ENCODE data around the gene STXBP6. TPM values are rescaled to one million over a fixed set of nuclear protein-coding genes. Genes with fewer than 3 reads are reported as not detected.
A peak's percentile ranks its signal among the peaks of the same experiment; 100 is the strongest.

Gene STXBP6
- total RNA-seq (2022): 32.2 and 35.7 TPM in 2 replicates
- percentile 81 among the genes with signal in this experiment for Bru-seq, nascent RNA
- percentile 75 among the genes with signal in this experiment for BruChase-seq, experiment 1, labeled RNA remaining after a 2-hour chase
- percentile 69 among the genes with signal in this experiment for BruChase-seq, experiment 2, labeled RNA remaining after a 6-hour chase
- long read RNA-seq, full-length matches to known transcripts: 28 of 75 reads
- long read RNA-seq, partial matches to known transcripts: 12 of 75 reads
- long read RNA-seq, other reads (novel, unspliced or antisense): 35 of 75 reads

DNA sequence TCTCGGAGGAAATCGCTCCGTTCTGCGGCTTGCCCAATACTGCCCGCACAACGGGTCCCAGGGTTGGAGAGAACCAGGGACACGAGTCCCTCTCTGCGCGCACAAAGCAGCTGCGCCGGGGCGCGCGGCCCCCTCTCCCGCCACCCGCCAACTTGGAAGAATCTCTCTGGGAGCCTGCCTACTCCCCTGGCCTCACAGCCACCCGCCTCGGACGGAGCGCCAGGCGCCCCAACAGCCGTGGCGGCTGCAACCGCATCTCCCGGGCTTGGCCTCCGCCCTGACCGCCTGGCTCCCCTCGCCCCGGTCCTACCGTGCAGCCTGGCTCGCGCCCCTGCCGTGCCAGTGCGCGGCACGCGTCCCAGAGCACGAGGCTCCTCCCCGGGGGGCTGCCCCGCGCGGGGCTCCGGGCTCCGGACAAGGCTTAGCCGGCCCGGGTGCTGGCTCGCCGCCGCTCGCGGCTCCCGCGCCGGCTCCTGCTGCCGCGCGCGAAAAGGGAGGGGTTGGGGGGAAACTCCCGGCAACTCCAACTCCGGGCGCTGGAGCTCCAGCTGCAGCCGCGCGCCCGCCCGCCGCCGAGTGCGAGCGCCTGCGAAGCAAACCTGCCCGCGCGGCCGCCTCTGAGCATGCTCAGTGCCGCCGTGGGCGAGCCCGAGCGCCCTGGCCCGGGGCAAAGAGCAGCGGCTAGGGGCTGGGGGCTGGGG, at the start of gene STXBP6:
TSS of gene STXBP6 (minus strand) at position 580 of the 701 bp plus-strand sequence. CDS start 75,329 bp downstream, outside the sequence.
- no peaks in the 10 kb centered on the region for H3K36me3 ChIP-seq (ENCODE audit: control insufficient read depth, insufficient read depth, low read length)
- ChIA-PET POLR2A (interaction anchor here (0.6 to 1.2 kb wide), 2 partner anchors 71 to 82 kb away, joined by 3 read pairs; no protein-coding TSS in a partner anchor), CTCF (interaction anchor here (0.7 to 1.6 kb wide), 3 partner anchors 83 to 244 kb away, joined by 3 to 6 read pairs (median 4); no protein-coding TSS in a partner anchor)
- no peaks in the 10 kb centered on the region for H3K27me3 Mint-ChIP-seq (ENCODE audit: insufficient read depth, unreplicated experiment)
- H3K4me1 Mint-ChIP-seq (ENCODE audit: low read depth, unreplicated experiment): peaks cover 11% of the 10 kb centered on the region
- no peaks in the 10 kb centered on the region for H3K9me3 ChIP-seq
- DNase-seq: peak; percentile 74 to 85
- intact Hi-C loops (cut with micrococcal nuclease; ENCODE audit: unreplicated experiment): loop anchor here (1.0 to 5.0 kb wide), 2 partner anchors 42 to 103 kb away; no protein-coding TSS in a partner anchor
- no peaks in the 10 kb centered on the region for H3K36me3 Mint-ChIP-seq (ENCODE audit: insufficient read depth, unreplicated experiment)
- BruUV-seq (replicated peaks): no TSS peak
- TF ChIP-seq CTCF (IDR thresholded peaks at IDR 0.05; ENCODE audit: insufficient read depth in 1 of 2, low read depth in 1 of 2, low read length in 1 of 2, severe bottlenecking in 1 of 2, unreplicated experiment in 1 of 2): no peak
- H3K27ac Mint-ChIP-seq (ENCODE audit: unreplicated experiment): peak within 1 kb of the TSS; percentile 76
- H3K4me1 ChIP-seq: peaks cover 10% of the 10 kb centered on the region; the same call in 1 of the 2 replicates
- H3K9me3 Mint-ChIP-seq (ENCODE audit: unreplicated experiment): no peaks in the 10 kb centered on the region
- no peaks in the 10 kb centered on the region for H3K27me3 ChIP-seq (replicated peaks; ENCODE audit: control insufficient read depth, insufficient read depth, low read length)
- peak within 1 kb of the TSS; percentile 84 for H3K4me3 Mint-ChIP-seq (ENCODE audit: unreplicated experiment)
- H3K4me3 ChIP-seq (ENCODE audit: low read depth, low read length): peak within 1 kb of the TSS; percentile 87

GRCh38 chr14:25097120-25097519, 47.2 kb upstream of the STXBP6 start:
- no peak overlapping the region for H3K27ac Mint-ChIP-seq (ENCODE audit: unreplicated experiment)
- ChIA-PET CTCF (no interaction called here), POLR2A (no interaction called here)
- H3K4me1 Mint-ChIP-seq (ENCODE audit: low read depth, unreplicated experiment): peaks cover 21% of the 10 kb centered on the region
- Histone ChIP-seq H3K9me3 (no peaks in the 10 kb centered on the region), H3K4me1 (peaks cover 24% of the 10 kb centered on the region), H3K36me3 (ENCODE audit: control insufficient read depth, insufficient read depth, low read length) (no peaks in the 10 kb centered on the region), H3K4me3 (ENCODE audit: low read depth, low read length) (no peak overlapping the region), H3K27me3 (replicated peaks; ENCODE audit: control insufficient read depth, insufficient read depth, low read length) (no peaks in the 10 kb centered on the region)
- H3K36me3 Mint-ChIP-seq (ENCODE audit: insufficient read depth, unreplicated experiment): no peaks in the 10 kb centered on the region
- BruUV-seq (replicated peaks): no TSS peak
- intact Hi-C loops (cut with micrococcal nuclease; ENCODE audit: unreplicated experiment): no loop called here
- no peak for DNase-seq
- TF ChIP-seq CTCF (IDR thresholded peaks at IDR 0.05; ENCODE audit: insufficient read depth in 1 of 2, low read depth in 1 of 2, low read length in 1 of 2, severe bottlenecking in 1 of 2, unreplicated experiment in 1 of 2): no peak
- no peaks in the 10 kb centered on the region for H3K9me3 Mint-ChIP-seq (ENCODE audit: unreplicated experiment)
- no peaks in the 10 kb centered on the region for H3K27me3 Mint-ChIP-seq (ENCODE audit: insufficient read depth, unreplicated experiment)
- H3K4me3 Mint-ChIP-seq (ENCODE audit: unreplicated experiment): no peak overlapping the region

DNA sequence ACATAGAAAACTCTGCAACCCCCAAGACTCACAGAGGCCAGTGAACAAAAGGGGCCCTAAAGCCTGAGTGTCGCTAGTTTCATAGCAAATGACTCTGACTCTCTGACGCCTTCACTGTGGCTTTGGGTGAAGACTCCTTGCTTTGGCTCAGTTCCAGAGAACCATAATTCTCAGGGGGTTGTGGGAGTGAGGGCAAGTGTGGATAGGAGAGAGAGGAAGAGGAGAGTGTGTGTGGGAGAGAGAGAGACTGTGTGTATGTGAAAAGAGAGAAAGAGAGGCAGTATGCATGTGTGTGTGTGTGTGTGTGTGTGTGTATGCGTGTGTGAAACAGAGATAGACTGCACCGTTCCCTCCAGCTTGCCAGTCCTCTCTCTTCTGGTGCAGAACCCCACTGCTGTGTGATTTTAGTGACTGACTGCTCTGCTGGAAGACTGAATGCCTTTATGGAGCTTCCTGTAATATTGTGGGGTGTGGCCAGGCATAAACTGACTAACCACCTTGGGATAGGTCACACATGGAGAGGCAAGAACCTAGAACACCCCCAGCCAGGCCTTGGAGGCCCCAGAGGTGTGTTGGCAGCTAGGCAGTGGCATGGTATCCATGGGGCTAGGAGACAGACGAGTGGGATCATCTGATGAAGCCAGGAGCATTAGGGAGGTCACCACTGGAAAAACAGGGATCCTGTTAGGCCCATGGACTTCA, 45.9 kb upstream of the STXBP6 start:
- no peaks in the 10 kb centered on the region for H3K9me3 Mint-ChIP-seq (ENCODE audit: unreplicated experiment)
- Histone ChIP-seq H3K9me3 (no peaks in the 10 kb centered on the region), H3K4me3 (ENCODE audit: low read depth, low read length) (no peak overlapping the region), H3K27me3 (replicated peaks; ENCODE audit: control insufficient read depth, insufficient read depth, low read length) (no peaks in the 10 kb centered on the region), H3K4me1 (peaks cover 34% of the 10 kb centered on the region), H3K36me3 (ENCODE audit: control insufficient read depth, insufficient read depth, low read length) (no peaks in the 10 kb centered on the region)
- DNase-seq: no peak
- H3K4me1 Mint-ChIP-seq (ENCODE audit: low read depth, unreplicated experiment): peaks cover 33% of the 10 kb centered on the region
- intact Hi-C loops (cut with micrococcal nuclease; ENCODE audit: unreplicated experiment): no loop called here
- H3K27ac Mint-ChIP-seq (ENCODE audit: unreplicated experiment): no peak overlapping the region
- BruUV-seq (replicated peaks): no TSS peak
- ChIA-PET POLR2A (no interaction called here), CTCF (no interaction called here)
- H3K36me3 Mint-ChIP-seq (ENCODE audit: insufficient read depth, unreplicated experiment): peaks cover 3% of the 10 kb centered on the region
- no peak for TF ChIP-seq CTCF (IDR thresholded peaks at IDR 0.05; ENCODE audit: insufficient read depth in 1 of 2, low read depth in 1 of 2, low read length in 1 of 2, severe bottlenecking in 1 of 2, unreplicated experiment in 1 of 2)
- no peaks in the 10 kb centered on the region for H3K27me3 Mint-ChIP-seq (ENCODE audit: insufficient read depth, unreplicated experiment)
- H3K4me3 Mint-ChIP-seq (ENCODE audit: unreplicated experiment): no peak overlapping the region

All from Caco-2 (cell line).